H1 (cell line): ENCODE data around the gene OTUD3. TPM values are rescaled to one million over a fixed set of nuclear protein-coding genes. Genes with fewer than 3 reads are reported as not detected.

ENCODE experiments used
- CTCF ChIA-PET: fragments of 300-600 bp; sonication (Branson Sonifier 250); formaldehyde crosslinking; loops from one replicate; lab custom pipeline; 2021; ENCODE audit not compliant: partially characterized antibody; lab: Charles Lee
- POLR2A ChIA-PET: fragments of 300-600 bp; sonication (Branson Sonifier 250); formaldehyde crosslinking; loops from one replicate; lab custom pipeline; 2021; ENCODE audit warnings: inconsistent platforms; ENCODE audit not compliant: partially characterized antibody; lab: Charles Lee
- DNase-seq, 2 experiments: peaks; one replicate each; pipeline versions ENCODE4 v3.0.0 to v3.0.0-alpha.2; 2010 to 2022; ENCODE audit warnings: low spot score in 2 of 2, low read depth in 1 of 2, mixed read lengths in 1 of 2
- FAIRE-seq: peaks from 2 replicates; lab custom pipeline; 2011; peaks lifted over from hg19 to GRCh38; lab: Jason Lieb, UNC
- H2AFZ ChIP-seq: 2 replicates; pipeline ENCODE4 v1.8.1; 2012; ENCODE audit warnings: low read length, inconsistent platforms
- H2AK5ac ChIP-seq: 2 replicates; pipeline ENCODE4 v1.6.1; 2013; ENCODE audit warnings: low read depth, low read length
- H2BK120ac ChIP-seq: replicated peaks from 2 replicates; pipeline ENCODE3; 2013; ENCODE audit warnings: low read depth, low read length, inconsistent platforms
- H2BK12ac ChIP-seq: 2 replicates; pipeline ENCODE4 v1.6.1; 2013; ENCODE audit warnings: low read depth, low read length
- H2BK15ac ChIP-seq: 2 replicates; pipeline ENCODE4 v1.6.1; 2013; ENCODE audit warnings: low read length
- H2BK20ac ChIP-seq: 2 replicates; pipeline ENCODE4 v1.6.1; 2013; ENCODE audit warnings: low read length
- H2BK5ac ChIP-seq: 2 replicates; pipeline ENCODE4 v1.6.1; 2013; ENCODE audit warnings: low read depth, low read length
- H3K14ac ChIP-seq: 2 replicates; pipeline ENCODE4 v1.6.1; 2013; ENCODE audit warnings: inconsistent platforms; ENCODE audit not compliant: insufficient read length
- H3K18ac ChIP-seq: 2 replicates; pipeline ENCODE4 v1.6.1; 2013; ENCODE audit warnings: low read length; ENCODE audit errors: extremely low read depth
- H3K23ac ChIP-seq: 2 replicates; pipeline ENCODE4 v1.6.1; 2013; ENCODE audit warnings: inconsistent platforms; ENCODE audit not compliant: insufficient read length
- H3K23me2 ChIP-seq: 2 replicates; pipeline ENCODE4 v1.6.1; 2013; ENCODE audit warnings: low read depth, low read length
- H3K27ac ChIP-seq: 2 replicates; pipeline ENCODE4 v1.6.1; 2011; ENCODE audit warnings: low read depth, low read length, inconsistent platforms
- H3K27me3 ChIP-seq, 4 experiments: replicated peaks in 1 of 4; 1 replicate in 1 of 4; 2 replicates in 3 of 4; pipeline versions ENCODE4 v1.6.1 to v1.8.1; 2011 to 2013; ENCODE audit warnings: low read length in 3 of 4, mild to moderate bottlenecking in 3 of 4, inconsistent platforms in 2 of 4, mixed read lengths in 2 of 4, moderate library complexity in 1 of 4; ENCODE audit not compliant: control insufficient read depth in 3 of 4, insufficient read depth in 3 of 4; ENCODE audit errors: extremely low read depth in 1 of 4
- H3K36me3 ChIP-seq, 4 experiments: 2 replicates each; pipeline versions ENCODE4 v1.6.1 to v1.8.1; 2011 to 2013; ENCODE audit warnings: mild to moderate bottlenecking in 4 of 4, low read length in 3 of 4, moderate library complexity in 2 of 4, control low read depth in 1 of 4, inconsistent platforms in 1 of 4; ENCODE audit not compliant: insufficient read depth in 4 of 4, control insufficient read depth in 2 of 4
- H3K4ac ChIP-seq: replicated peaks from 2 replicates; pipeline ENCODE3; 2013; ENCODE audit warnings: low read length, low read depth, mixed read lengths, inconsistent platforms; ENCODE audit not compliant: insufficient read length
- H3K4me1 ChIP-seq, 4 experiments: replicated peaks in 1 of 4; 1 replicate in 1 of 4; 2 replicates in 3 of 4; pipeline versions ENCODE4 v1.6.1 to v1.8.1; 2011 to 2013; ENCODE audit warnings: low read length in 3 of 4, inconsistent platforms in 2 of 4, mixed read lengths in 1 of 4; ENCODE audit not compliant: insufficient read depth in 4 of 4, control insufficient read depth in 3 of 4
- H3K4me2 ChIP-seq, 2 experiments: 2 replicates each; pipeline versions ENCODE4 v1.6.1 to v1.8.1; 2011 to 2013; ENCODE audit warnings: low read depth in 2 of 2, low read length in 2 of 2, control low read depth in 1 of 2, inconsistent platforms in 1 of 2, mild to moderate bottlenecking in 1 of 2; ENCODE audit not compliant: insufficient read depth in 1 of 2
- H3K4me3 ChIP-seq, 4 experiments: fragments of 200-600, 300-600 bp in 1 of 4; sonication (generic), shearing (Covaris generic), sonication (Bioruptor Twin) in 1 of 4; 2 replicates each; pipeline versions ENCODE4 v1.5.1 to v1.8.1; 2011 to 2016; ENCODE audit warnings: low read length in 4 of 4, low read depth in 3 of 4, control low read depth in 2 of 4, inconsistent platforms in 2 of 4, mild to moderate bottlenecking in 2 of 4, mixed read lengths in 1 of 4, moderate library complexity in 1 of 4; ENCODE audit not compliant: insufficient read depth in 2 of 4; ENCODE audit errors: extremely low read depth in 1 of 4
- H3K56ac ChIP-seq: replicated peaks from 2 replicates; pipeline ENCODE3; 2013; ENCODE audit warnings: low read depth, mild to moderate bottlenecking, mixed read lengths, low read length, inconsistent platforms; ENCODE audit not compliant: insufficient read length
- H3K79me1 ChIP-seq: 2 replicates; pipeline ENCODE4 v1.6.1; 2013; ENCODE audit warnings: low read depth, low read length, control low read depth
- H3K79me2 ChIP-seq, 2 experiments: 2 replicates each; pipeline versions ENCODE4 v1.6.1 to v1.8.1; 2012 to 2013; ENCODE audit warnings: low read length in 2 of 2, mild to moderate bottlenecking in 2 of 2, inconsistent platforms in 1 of 2; ENCODE audit not compliant: insufficient read depth in 2 of 2, control insufficient read depth in 1 of 2
- H3K9ac ChIP-seq, 4 experiments: replicated peaks in 1 of 4; 1 replicate in 1 of 4; 2 replicates in 3 of 4; pipeline versions ENCODE4 v1.6.1 to v1.8.1; 2011 to 2013; ENCODE audit warnings: low read depth in 3 of 4, low read length in 3 of 4, control low read depth in 2 of 4, mild to moderate bottlenecking in 2 of 4, moderate library complexity in 2 of 4, inconsistent platforms in 1 of 4; ENCODE audit errors: extremely low read depth in 1 of 4
- H3K9me3 ChIP-seq, 2 experiments: 2 replicates each; pipeline versions ENCODE4 v1.6.1 to v1.8.1; 2012 to 2013; ENCODE audit warnings: mild to moderate bottlenecking in 2 of 2, moderate library complexity in 2 of 2, control low read depth in 1 of 2, inconsistent platforms in 1 of 2, low read depth in 1 of 2, low read length in 1 of 2, mixed read lengths in 1 of 2; ENCODE audit not compliant: insufficient read depth in 2 of 2
- H4K20me1 ChIP-seq, 2 experiments: replicated peaks in 1 of 2; 2 replicates each; pipeline versions ENCODE3 to v1.8.1; 2011 to 2013; ENCODE audit warnings: inconsistent platforms in 2 of 2, low read length in 2 of 2, mild to moderate bottlenecking in 1 of 2; ENCODE audit not compliant: insufficient read depth in 2 of 2, control insufficient read depth in 1 of 2
- H4K5ac ChIP-seq: 2 replicates; pipeline ENCODE4 v1.6.1; 2013; ENCODE audit warnings: low read length, low read depth, mixed read lengths, inconsistent platforms; ENCODE audit not compliant: insufficient read length
- H4K8ac ChIP-seq: 2 replicates; pipeline ENCODE4 v1.8.0; 2013; ENCODE audit warnings: mild to moderate bottlenecking, moderate library complexity, low read length, inconsistent platforms; ENCODE audit not compliant: insufficient read depth; ENCODE audit errors: extremely low read depth
- H4K91ac ChIP-seq: replicated peaks from 2 replicates; pipeline ENCODE3; 2013; ENCODE audit warnings: low read length, mixed read lengths, inconsistent platforms; ENCODE audit not compliant: insufficient read length
- CBX5 ChIP-seq: fragments of 300-800, 300-1000 bp; sonication (generic); IDR thresholded peaks from 2 replicates; pipeline ENCODE4 v1.7.1; 2016; ENCODE audit warnings: antibody characterized with exemption, low read length, low read depth
- JUN ChIP-seq: IDR thresholded peaks from 2 replicates; pipeline ENCODE4 v1.6.1; 2011; ENCODE audit warnings: low read depth, mild to moderate bottlenecking, improper control_type of control experiment, low read length
- KDM5A ChIP-seq: fragments of 200-600 bp; IDR thresholded peaks from 2 replicates; pipeline ENCODE4 v1.7.1; 2012; ENCODE audit warnings: mild to moderate bottlenecking, low read length, inconsistent platforms, mixed read lengths
- NANOG ChIP-seq: IDR thresholded peaks from 2 replicates; pipeline ENCODE4 v1.6.1; 2011; ENCODE audit warnings: low read length, low read depth, mild to moderate bottlenecking, inconsistent platforms; ENCODE audit not compliant: insufficient read depth, poor library complexity, severe bottlenecking
- POLR2AphosphoS5 ChIP-seq: IDR thresholded peaks from 2 replicates; pipeline ENCODE4 v1.6.1; 2011; ENCODE audit warnings: low read depth, low read length
- SIX5 ChIP-seq: IDR thresholded peaks from 2 replicates; pipeline ENCODE4 v1.6.1; 2011; ENCODE audit warnings: mild to moderate bottlenecking, low read depth, low read length
- TBP ChIP-seq: IDR thresholded peaks from 2 replicates; pipeline ENCODE4 v1.6.1; 2011; ENCODE audit warnings: low read depth, low read length, improper control_type of control experiment
- WGBS, 2 experiments: shearing (Covaris generic) in 1 of 2; methylation state at CpG; one replicate each; pipeline versions ENCODE4 v1.1.6 to v1.1.7; 2013 to 2015; ENCODE audit warnings: low lambda C conversion rate in 2 of 2, mixed read lengths in 2 of 2, inconsistent platforms in 1 of 2, low coverage in 1 of 2, missing lambda C conversion rate in 1 of 2; ENCODE audit not compliant: insufficient replicate concordance in 2 of 2, insufficient coverage in 1 of 2, insufficient read length in 1 of 2; ENCODE audit errors: extremely low coverage in 1 of 2, missing lambda C conversion rate in 1 of 2; 5-methylcytosine and 5-hydroxymethylcytosine counted together
- polyA plus RNA-seq, 7 experiments: library from polyadenylated mRNA; depleted of rRNA in 3 of 7; stranded (reverse) in 5 of 7; unstranded in 2 of 7; fragments of >200 nt in 5 of 7; fragments of 200-250 nt in 2 of 7; gene quantifications; 1 replicate in 5 of 7; 2 replicates in 1 of 7; 4 replicates in 1 of 7; pipeline versions ENCODE4 v1.2.1 to v1.2.3, GENCODE V29; 2011 to 2013; ENCODE audit warnings: missing spikeins in 2 of 7, mixed read lengths in 2 of 7
- total RNA-seq: library from RNA; stranded (reverse); fragmentation: NEBNext Ultra II Directional; extraction: Animal tissue kit (Norgen Biotek cat#: 25700); gene quantifications from 2 replicates; pipeline ENCODE4 v1.2.1, GENCODE V29; 2021
- TF ChIP-seq, protein P1 (sequence below): IDR thresholded peaks from 2 replicates; pipeline ENCODE4 v1.6.1; 2012; ENCODE audit warnings: inconsistent platforms
- TF ChIP-seq, protein P2 (sequence below): IDR thresholded peaks from 2 replicates; pipeline ENCODE4 v1.6.1; 2011; ENCODE audit warnings: low read length, improper control_type of control experiment

Gene OTUD3
- total and polyA plus RNA-seq, 2 of the 8 experiments (the other 6 are each of a cell fraction or from before 2014, with no cell fraction given), result 6.3 to 11.9 TPM

GRCh38 chr1:19938472-19938871 lies 56.3 kb downstream of the OTUD3 start:
- no peak overlapping the region for H4K8ac ChIP-seq
- H3K23ac ChIP-seq, result no peak overlapping the region
- no peak overlapping the region for H3K4ac ChIP-seq
- no peak overlapping the region for H3K4me3 ChIP-seq
- no peak overlapping the region for H2BK5ac ChIP-seq
- DNase-seq (no peak), FAIRE-seq (peak; percentile 55)
- peaks cover 0 to 5% (median 0%) of the 10 kb centered on the region in 4 experiments; a peak in 1 of 7 replicates for H3K4me1 ChIP-seq
- H3K27ac ChIP-seq, result no peak overlapping the region
- no peaks in the 10 kb centered on the region for H3K36me3 ChIP-seq
- POLR2A ChIA-PET, result no interaction called here
- H2BK120ac ChIP-seq, result no peak overlapping the region
- no peaks in the 10 kb centered on the region for H3K23me2 ChIP-seq
- H3K27me3 ChIP-seq, result no peaks in the 10 kb centered on the region
- TF ChIP-seq, protein P1, sequence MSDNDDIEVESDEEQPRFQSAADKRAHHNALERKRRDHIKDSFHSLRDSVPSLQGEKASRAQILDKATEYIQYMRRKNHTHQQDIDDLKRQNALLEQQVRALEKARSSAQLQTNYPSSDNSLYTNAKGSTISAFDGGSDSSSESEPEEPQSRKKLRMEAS, result no peak
- TF ChIP-seq POLR2AphosphoS5 (no peak), CBX5 (no peak), TBP (no peak), NANOG (no peak), KDM5A (no peak), JUN (no peak), SIX5 (peak; percentile 38; the same call in 1 of the 2 replicates)
- TF ChIP-seq, protein P2, sequence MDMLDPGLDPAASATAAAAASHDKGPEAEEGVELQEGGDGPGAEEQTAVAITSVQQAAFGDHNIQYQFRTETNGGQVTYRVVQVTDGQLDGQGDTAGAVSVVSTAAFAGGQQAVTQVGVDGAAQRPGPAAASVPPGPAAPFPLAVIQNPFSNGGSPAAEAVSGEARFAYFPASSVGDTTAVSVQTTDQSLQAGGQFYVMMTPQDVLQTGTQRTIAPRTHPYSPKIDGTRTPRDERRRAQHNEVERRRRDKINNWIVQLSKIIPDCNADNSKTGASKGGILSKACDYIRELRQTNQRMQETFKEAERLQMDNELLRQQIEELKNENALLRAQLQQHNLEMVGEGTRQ, result peak; percentile 46; the same call in 1 of the 2 replicates
- peaks cover 2 to 3% of the 10 kb centered on the region in 2 experiments; a peak in 2 of 4 replicates for H3K9me3 ChIP-seq
- H3K14ac ChIP-seq, result no peak overlapping the region
- H2AK5ac ChIP-seq, result no peak overlapping the region
- H2BK20ac ChIP-seq, result no peak overlapping the region
- H3K79me2 ChIP-seq, result no peaks in the 10 kb centered on the region
- 87% methylated on average over 1 of the region's 1 CpG; no CpG with 5 or more reads in 1 of the 2 experiments for WGBS, 2 experiments
- H2AFZ ChIP-seq, result no peak overlapping the region
- H3K4me2 ChIP-seq, result no peak overlapping the region
- H3K9ac ChIP-seq, result no peak overlapping the region
- H4K5ac ChIP-seq, result no peak overlapping the region
- no peak overlapping the region for H4K91ac ChIP-seq
- no peaks in the 10 kb centered on the region for H3K79me1 ChIP-seq
- CTCF ChIA-PET, result no interaction called here
- H2BK12ac ChIP-seq, result no peak overlapping the region
- no peak overlapping the region for H2BK15ac ChIP-seq
- no peak overlapping the region for H3K56ac ChIP-seq
- no peak overlapping the region for H3K18ac ChIP-seq
- no peaks in the 10 kb centered on the region for H4K20me1 ChIP-seq
